ENCODE measurements around the gene P2RX7. TPM values are rescaled to one million over a fixed set of nuclear protein-coding genes. Genes with fewer than 3 reads are reported as not detected.

P2RX7 gene
- total and polyA plus RNA-seq, 2 experiments from 2014 or later: 0.90 to 1.7 TPM

GRCh38 chr12:121088195-121088585 is 44.5 kb upstream of the P2RX7 start:
- no peak overlapping the region for H3K4me2 ChIP-seq
- 92% methylated on average over 6 of the region's 6 CpGs for WGBS (ENCODE audit: low lambda C conversion rate, missing lambda C conversion rate)
- TF ChIP-seq CTCF (IDR thresholded peaks at IDR 0.05; ENCODE audit: poor library complexity): no peak
- no peak for TF ChIP-seq EZH2phosphoT487 (IDR thresholded peaks at IDR 0.05; ENCODE audit: low read depth, severe bottlenecking, unreplicated experiment)
- TF ChIP-seq EZH2 (IDR thresholded peaks at IDR 0.05; ENCODE audit: borderline replicate concordance): no peak
- H3K9me3 ChIP-seq (ENCODE audit: low read depth): no peaks in the 10 kb centered on the region
- H3K36me3 ChIP-seq (replicated peaks; ENCODE audit: insufficient read depth, low read depth): no peaks in the 10 kb centered on the region
- no peaks in the 10 kb centered on the region for H3K79me2 ChIP-seq
- H3K9me2 ChIP-seq (replicated peaks; ENCODE audit: insufficient read depth): no peaks in the 10 kb centered on the region
- DNase-seq (ENCODE audit: low spot score): no peak
- H3K27me3 ChIP-seq: no peaks in the 10 kb centered on the region
- H2AFZ ChIP-seq: no peak overlapping the region
- no peak overlapping the region for H3K4me3 ChIP-seq
- no peaks in the 10 kb centered on the region for H4K20me1 ChIP-seq (ENCODE audit: insufficient read depth, poor library complexity, severe bottlenecking)
- H3K27ac ChIP-seq: no peak overlapping the region
- H3K4me1 ChIP-seq (ENCODE audit: insufficient read depth): no peaks in the 10 kb centered on the region

- WGBS (ENCODE audit: low lambda C conversion rate, missing lambda C conversion rate): 84% methylated on average over 14 of the region's 14 CpGs
- H4K20me1 ChIP-seq (ENCODE audit: insufficient read depth, poor library complexity, severe bottlenecking): no peaks in the 10 kb centered on the region
- no peaks in the 10 kb centered on the region for H3K36me3 ChIP-seq (replicated peaks; ENCODE audit: insufficient read depth, low read depth)
- no peaks in the 10 kb centered on the region for H3K4me1 ChIP-seq (ENCODE audit: insufficient read depth)
- H3K27ac ChIP-seq: no peak overlapping the region
- no peaks in the 10 kb centered on the region for H3K79me2 ChIP-seq
- no peak for DNase-seq (ENCODE audit: low spot score)
- H3K4me2 ChIP-seq: no peak overlapping the region
- no peak for TF ChIP-seq CTCF (IDR thresholded peaks at IDR 0.05; ENCODE audit: poor library complexity)
- TF ChIP-seq EZH2 (IDR thresholded peaks at IDR 0.05; ENCODE audit: borderline replicate concordance): no peak
- no peak for TF ChIP-seq EZH2phosphoT487 (IDR thresholded peaks at IDR 0.05; ENCODE audit: low read depth, severe bottlenecking, unreplicated experiment)
- H3K27me3 ChIP-seq: no peaks in the 10 kb centered on the region
- H3K9me2 ChIP-seq (replicated peaks; ENCODE audit: insufficient read depth): no peaks in the 10 kb centered on the region
- H2AFZ ChIP-seq: no peak overlapping the region
- H3K4me3 ChIP-seq: no peak overlapping the region
- H3K9me3 ChIP-seq (ENCODE audit: low read depth): no peaks in the 10 kb centered on the region
These were observed 43.5 kb upstream of the P2RX7 start for GRCh38 chr12:121089031-121089812.

GRCh38 chr12:121089813-121090430 is 42.8 kb upstream of the P2RX7 start:
- Histone ChIP-seq H4K20me1 (ENCODE audit: insufficient read depth, poor library complexity, severe bottlenecking) (no peaks in the 10 kb centered on the region), H3K4me2 (no peak overlapping the region), H3K4me1 (ENCODE audit: insufficient read depth) (no peaks in the 10 kb centered on the region), H3K27me3 (no peaks in the 10 kb centered on the region), H2AFZ (no peak overlapping the region), H3K36me3 (replicated peaks; ENCODE audit: insufficient read depth, low read depth) (no peaks in the 10 kb centered on the region), H3K9me3 (ENCODE audit: low read depth) (no peaks in the 10 kb centered on the region), H3K4me3 (no peak overlapping the region), H3K9me2 (replicated peaks; ENCODE audit: insufficient read depth) (no peaks in the 10 kb centered on the region), H3K79me2 (no peaks in the 10 kb centered on the region), H3K27ac (no peak overlapping the region)
- DNase-seq (ENCODE audit: low spot score): no peak
- no peak for TF ChIP-seq EZH2 (IDR thresholded peaks at IDR 0.05; ENCODE audit: borderline replicate concordance)
- no peak for TF ChIP-seq EZH2phosphoT487 (IDR thresholded peaks at IDR 0.05; ENCODE audit: low read depth, severe bottlenecking, unreplicated experiment)
- TF ChIP-seq CTCF (IDR thresholded peaks at IDR 0.05; ENCODE audit: poor library complexity): no peak
- 91% methylated on average over 10 of the region's 10 CpGs for WGBS (ENCODE audit: low lambda C conversion rate, missing lambda C conversion rate)
